Cardiac muscle cell (in vitro differentiated cells and primary cell): ENCODE measurements around the gene CRIP1. TPM values are rescaled to one million over a fixed set of nuclear protein-coding genes. Genes with fewer than 3 reads are reported as not detected.

Experiments
- DNase-seq, 2 donors: peaks; one replicate each; pipeline versions ENCODE4 v3.0.0 to v3.0.0-alpha.2; 2010 to 2017; ENCODE audit warnings: low read depth in 1 of 2, low spot score in 1 of 2
- H3K27ac ChIP-seq: fragments of 200-600 bp; sonication (generic); 2 replicates; pipeline ENCODE4 v1.5.1; 2016
- H3K27me3 ChIP-seq: fragments of 200-600 bp; sonication (generic); 2 replicates; pipeline ENCODE4 v1.6.0; 2016; ENCODE audit warnings: control low read depth
- H3K36me3 ChIP-seq: fragments of 200-600 bp; sonication (generic); 2 replicates; pipeline ENCODE4 v1.5.1; 2016; ENCODE audit warnings: control low read depth
- H3K4me1 ChIP-seq: fragments of 200-600 bp; sonication (generic); 2 replicates; pipeline ENCODE4 v1.8.1; 2017; ENCODE audit warnings: low read depth, mild to moderate bottlenecking, mixed run types
- H3K4me3 ChIP-seq: fragments of 200-600 bp; sonication (generic); 2 replicates; pipeline ENCODE4 v1.5.1; 2016; ENCODE audit warnings: mild to moderate bottlenecking
- H3K9me3 ChIP-seq: fragments of 200-600 bp; sonication (generic); 2 replicates; pipeline ENCODE4 v1.5.1; 2017; ENCODE audit warnings: low read depth, mild to moderate bottlenecking, control low read depth
- polyA plus RNA-seq: library from polyadenylated mRNA; unstranded; fragments of >200 nt; fragmentation: Nextera tagmentation; extraction: Ambion mirVana; gene quantifications from 2 replicates; pipeline ENCODE4 v1.2.1, GENCODE V29; 2016
- total RNA-seq: library from RNA; depleted of rRNA; stranded (reverse); fragments of >200 nt; gene quantifications from 2 replicates; pipeline ENCODE4 v1.2.3, GENCODE V29; 2016
- TF ChIP-seq, protein P1 (sequence below): IDR thresholded peaks from 2 replicates; pipeline ENCODE4 v1.5.1; 2012; ENCODE audit warnings: low read depth, mild to moderate bottlenecking, low read length

The CRIP1 gene
- total and polyA plus RNA-seq, 2 experiments from 2014 or later = 51.1 to 196 TPM

- TF ChIP-seq, protein P1, sequence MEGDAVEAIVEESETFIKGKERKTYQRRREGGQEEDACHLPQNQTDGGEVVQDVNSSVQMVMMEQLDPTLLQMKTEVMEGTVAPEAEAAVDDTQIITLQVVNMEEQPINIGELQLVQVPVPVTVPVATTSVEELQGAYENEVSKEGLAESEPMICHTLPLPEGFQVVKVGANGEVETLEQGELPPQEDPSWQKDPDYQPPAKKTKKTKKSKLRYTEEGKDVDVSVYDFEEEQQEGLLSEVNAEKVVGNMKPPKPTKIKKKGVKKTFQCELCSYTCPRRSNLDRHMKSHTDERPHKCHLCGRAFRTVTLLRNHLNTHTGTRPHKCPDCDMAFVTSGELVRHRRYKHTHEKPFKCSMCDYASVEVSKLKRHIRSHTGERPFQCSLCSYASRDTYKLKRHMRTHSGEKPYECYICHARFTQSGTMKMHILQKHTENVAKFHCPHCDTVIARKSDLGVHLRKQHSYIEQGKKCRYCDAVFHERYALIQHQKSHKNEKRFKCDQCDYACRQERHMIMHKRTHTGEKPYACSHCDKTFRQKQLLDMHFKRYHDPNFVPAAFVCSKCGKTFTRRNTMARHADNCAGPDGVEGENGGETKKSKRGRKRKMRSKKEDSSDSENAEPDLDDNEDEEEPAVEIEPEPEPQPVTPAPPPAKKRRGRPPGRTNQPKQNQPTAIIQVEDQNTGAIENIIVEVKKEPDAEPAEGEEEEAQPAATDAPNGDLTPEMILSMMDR = no peak
- Histone ChIP-seq H3K4me1 (peaks cover 62% of the 10 kb centered on the region), H3K27me3 (peaks cover 2% of the 10 kb centered on the region), H3K9me3 (no peaks in the 10 kb centered on the region), H3K36me3 (peaks cover 3% of the 10 kb centered on the region), H3K4me3 (no peak overlapping the region), H3K27ac (peak overlapping the region; percentile 1)
- peak in 1 of 2 donors; percentile 19 for DNase-seq
Measured at GRCh38 chr14:105484069-105484996, 2.4 kb upstream of the CRIP1 start.

GRCh38 chr14:105484997-105485393, 1.7 kb upstream of the CRIP1 start:
- Histone ChIP-seq H3K4me3 (no peak overlapping the region), H3K27ac (peak overlapping the region; percentile 53), H3K4me1 (peaks cover 63% of the 10 kb centered on the region), H3K27me3 (no peaks in the 10 kb centered on the region), H3K9me3 (no peaks in the 10 kb centered on the region), H3K36me3 (no peaks in the 10 kb centered on the region)
- TF ChIP-seq, protein P1 = no peak
- DNase-seq = no peak

- peaks cover 63% of the 10 kb centered on the region for H3K4me1 ChIP-seq
- H3K4me3 ChIP-seq = no peak overlapping the region
- TF ChIP-seq, protein P1 = peak; percentile 17
- no peaks in the 10 kb centered on the region for H3K9me3 ChIP-seq
- peak; percentile 21 to 71 for DNase-seq
- H3K27me3 ChIP-seq = no peaks in the 10 kb centered on the region
- peak overlapping the region; percentile 53 for H3K27ac ChIP-seq
- no peaks in the 10 kb centered on the region for H3K36me3 ChIP-seq
Measured at GRCh38 chr14:105485739-105486162, 935 bp upstream of the CRIP1 start.

GRCh38 chr14:105486974-105487448, 325 bp downstream of the CRIP1 start:
- Histone ChIP-seq H3K27me3 (no peaks in the 10 kb centered on the region), H3K4me1 (peaks cover 52% of the 10 kb centered on the region), H3K27ac (peak overlapping the region; percentile 92), H3K4me3 (peak overlapping the region; percentile 26), H3K9me3 (no peaks in the 10 kb centered on the region), H3K36me3 (no peaks in the 10 kb centered on the region)
- TF ChIP-seq, protein P1 = no peak
- DNase-seq = no peak

GRCh38 chr14:105487449-105487985, 831 bp downstream of the CRIP1 start:
- TF ChIP-seq, protein P1 = no peak
- Histone ChIP-seq H3K27me3 (no peaks in the 10 kb centered on the region), H3K27ac (peak overlapping the region; percentile 92), H3K4me3 (peak overlapping the region; percentile 26), H3K36me3 (no peaks in the 10 kb centered on the region), H3K9me3 (no peaks in the 10 kb centered on the region), H3K4me1 (peaks cover 47% of the 10 kb centered on the region)
- no peak for DNase-seq
